Skeletal muscle tissue (tissue), 2 donors: ENCODE measurements around the gene DIS3. TPM values are rescaled to one million over a fixed set of nuclear protein-coding genes. Genes with fewer than 3 reads are reported as not detected.

Experiments used
- small RNA-seq: library from RNA; depleted of rRNA; stranded (forward); fragments of <200 nt; gene quantifications from one replicate; pipeline ENCODE3, GENCODE V24; 2014
- total RNA-seq: library from RNA; depleted of rRNA; stranded (reverse); fragments of >200 nt; gene quantifications from one replicate; pipeline ENCODE4 v1.2.3, GENCODE V29; 2014

DIS3 gene
- total RNA-seq, 1 donor from 2014 or later, result 13.0 TPM

Small RNA genes lying within 50 kb of the gene (small RNA-seq; reads per million reads assigned to genes)
- gene RNU6-80P, result not detected

Other genes with a start within 250 kb of the DIS3 start
- 6.3 TPM for gene MZT1, start 54.3 kb downstream of the DIS3 start, total RNA-seq
- gene BORA, start 54.0 kb downstream of the DIS3 start, total RNA-seq, result 2.6 TPM
- gene PIBF1, start 233 bp upstream of the DIS3 start, total RNA-seq, result 13.0 TPM